HFFc6 (cell line): ENCODE measurements around the gene STAB2. TPM values are rescaled to one million over a fixed set of nuclear protein-coding genes. Genes with fewer than 3 reads are reported as not detected.
A peak's percentile ranks its signal among the peaks of the same experiment; 100 is the strongest.

Experiments
- DNase-seq: peaks from one replicate; pipeline ENCODE4 v3.0.0-alpha.2; 2018
- H3K27ac Mint-ChIP-seq: 2 replicates; pipeline ENCODE4 v1.8.0; 2020; ENCODE audit warnings: mild to moderate bottlenecking, mixed read lengths
- H3K27me3 Mint-ChIP-seq: 2 replicates; pipeline ENCODE4 v1.8.0; 2021; ENCODE audit warnings: mild to moderate bottlenecking, moderate library complexity, mixed read lengths; ENCODE audit not compliant: insufficient read depth
- H3K36me3 Mint-ChIP-seq: 2 replicates; pipeline ENCODE4 v1.8.0; 2021; ENCODE audit warnings: low read depth, mixed read lengths
- H3K4me1 Mint-ChIP-seq: 2 replicates; pipeline ENCODE4 v1.8.0; 2020; ENCODE audit warnings: low read depth, mixed read lengths
- H3K4me3 Mint-ChIP-seq: 2 replicates; pipeline ENCODE4 v1.8.0; 2020; ENCODE audit warnings: mild to moderate bottlenecking, moderate library complexity, mixed read lengths
- H3K9me3 Mint-ChIP-seq: 2 replicates; pipeline ENCODE4 v1.8.0; 2020; ENCODE audit warnings: mild to moderate bottlenecking, mixed read lengths
- total RNA-seq, 6 experiments: library from RNA; stranded (reverse); fragmentation: NEBNext Ultra II Directional; extraction: Animal tissue kit (Norgen Biotek cat#: 25700); gene quantifications; 2 replicates in 1 of 6; 3 replicates in 5 of 6; pipeline ENCODE4 v1.2.3, GENCODE V29; 2021
- TF ChIP-seq, protein P1 (sequence below): fragments of 200-600 bp; sonication (generic); IDR thresholded peaks from 2 replicates; pipeline ENCODE4 v1.5.0; 2021; ENCODE audit warnings: antibody characterized with exemption, mild to moderate bottlenecking

Gene STAB2
- total RNA-seq, 6 experiments from 2014 or later = not detected

DNA sequence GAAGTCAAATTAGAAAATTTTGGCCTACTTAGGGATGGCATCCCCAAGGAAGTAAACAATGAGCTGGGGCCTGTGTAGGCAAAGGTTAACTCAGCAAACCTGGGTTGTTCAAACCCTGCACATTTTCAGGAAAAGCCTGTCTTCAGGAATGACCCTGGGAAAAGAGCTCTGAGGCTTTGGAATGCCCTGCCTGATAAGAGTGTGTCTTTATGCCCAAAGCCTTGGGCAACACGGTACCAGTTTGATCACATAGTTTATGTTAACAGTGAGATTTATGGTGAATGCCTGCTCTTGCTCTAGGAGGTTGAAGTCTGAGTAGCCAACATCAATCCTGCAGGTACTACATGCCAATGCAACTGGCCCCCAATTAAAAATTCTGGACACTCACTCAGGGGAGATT lies 28.2 kb upstream of the STAB2 start:
- peaks cover 14% of the 10 kb centered on the region; the same call in 1 of the 2 replicates for H3K36me3 Mint-ChIP-seq
- H3K9me3 Mint-ChIP-seq = peaks cover 14% of the 10 kb centered on the region
- TF ChIP-seq, protein P1, sequence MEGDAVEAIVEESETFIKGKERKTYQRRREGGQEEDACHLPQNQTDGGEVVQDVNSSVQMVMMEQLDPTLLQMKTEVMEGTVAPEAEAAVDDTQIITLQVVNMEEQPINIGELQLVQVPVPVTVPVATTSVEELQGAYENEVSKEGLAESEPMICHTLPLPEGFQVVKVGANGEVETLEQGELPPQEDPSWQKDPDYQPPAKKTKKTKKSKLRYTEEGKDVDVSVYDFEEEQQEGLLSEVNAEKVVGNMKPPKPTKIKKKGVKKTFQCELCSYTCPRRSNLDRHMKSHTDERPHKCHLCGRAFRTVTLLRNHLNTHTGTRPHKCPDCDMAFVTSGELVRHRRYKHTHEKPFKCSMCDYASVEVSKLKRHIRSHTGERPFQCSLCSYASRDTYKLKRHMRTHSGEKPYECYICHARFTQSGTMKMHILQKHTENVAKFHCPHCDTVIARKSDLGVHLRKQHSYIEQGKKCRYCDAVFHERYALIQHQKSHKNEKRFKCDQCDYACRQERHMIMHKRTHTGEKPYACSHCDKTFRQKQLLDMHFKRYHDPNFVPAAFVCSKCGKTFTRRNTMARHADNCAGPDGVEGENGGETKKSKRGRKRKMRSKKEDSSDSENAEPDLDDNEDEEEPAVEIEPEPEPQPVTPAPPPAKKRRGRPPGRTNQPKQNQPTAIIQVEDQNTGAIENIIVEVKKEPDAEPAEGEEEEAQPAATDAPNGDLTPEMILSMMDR = no peak
- no peak for DNase-seq
- no peak overlapping the region for H3K4me3 Mint-ChIP-seq
- H3K27ac Mint-ChIP-seq = 0 out of 2 replicates have a peak overlapping the region, but pooled peaks have one; percentile 23
- peaks cover 5% of the 10 kb centered on the region; the same call in 1 of the 2 replicates for H3K27me3 Mint-ChIP-seq
- peaks cover 40% of the 10 kb centered on the region for H3K4me1 Mint-ChIP-seq

DNA sequence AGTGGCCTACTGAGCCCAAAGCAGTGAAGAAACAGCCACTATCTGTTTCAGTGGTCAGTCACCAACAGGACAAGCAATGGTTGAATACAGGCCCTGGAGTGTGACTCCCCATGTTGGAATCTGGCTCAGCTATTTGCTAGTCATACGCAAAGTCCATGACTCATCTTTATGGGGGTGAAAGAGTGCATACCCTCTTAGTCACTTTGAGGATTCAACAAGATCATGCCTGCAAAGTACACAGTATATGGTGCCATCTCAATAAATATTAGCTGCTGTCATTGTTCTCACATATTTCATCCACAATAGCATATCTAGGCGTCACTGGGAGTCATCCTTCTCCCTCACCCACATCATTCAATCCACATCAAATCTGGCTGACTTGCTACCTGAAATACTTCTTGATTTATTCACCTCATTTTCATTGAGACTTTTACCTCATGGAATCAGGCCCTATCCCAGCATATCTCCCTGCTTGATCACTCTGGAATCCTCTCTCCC lies 26.4 kb upstream of the STAB2 start:
- Mint-ChIP-seq H3K9me3 (peaks cover 28% of the 10 kb centered on the region), H3K4me1 (peaks cover 40% of the 10 kb centered on the region), H3K27ac (peak overlapping the region; percentile 90), H3K27me3 (peaks cover 7% of the 10 kb centered on the region; the same call in 1 of the 2 replicates), H3K36me3 (peaks cover 20% of the 10 kb centered on the region), H3K4me3 (peak overlapping the region; percentile 44)
- TF ChIP-seq, protein P1 = no peak
- peak; percentile 98 for DNase-seq

GRCh38 chr12:103561174-103561573 lies 25.9 kb upstream of the STAB2 start:
- H3K9me3 Mint-ChIP-seq = peaks cover 33% of the 10 kb centered on the region
- H3K36me3 Mint-ChIP-seq = peaks cover 25% of the 10 kb centered on the region
- H3K4me1 Mint-ChIP-seq = peaks cover 40% of the 10 kb centered on the region
- TF ChIP-seq, protein P1 = no peak
- peak; percentile 62 for DNase-seq
- peak overlapping the region; percentile 90 for H3K27ac Mint-ChIP-seq
- peak overlapping the region; percentile 44 for H3K4me3 Mint-ChIP-seq
- H3K27me3 Mint-ChIP-seq = peaks cover 7% of the 10 kb centered on the region; the same call in 1 of the 2 replicates

DNA sequence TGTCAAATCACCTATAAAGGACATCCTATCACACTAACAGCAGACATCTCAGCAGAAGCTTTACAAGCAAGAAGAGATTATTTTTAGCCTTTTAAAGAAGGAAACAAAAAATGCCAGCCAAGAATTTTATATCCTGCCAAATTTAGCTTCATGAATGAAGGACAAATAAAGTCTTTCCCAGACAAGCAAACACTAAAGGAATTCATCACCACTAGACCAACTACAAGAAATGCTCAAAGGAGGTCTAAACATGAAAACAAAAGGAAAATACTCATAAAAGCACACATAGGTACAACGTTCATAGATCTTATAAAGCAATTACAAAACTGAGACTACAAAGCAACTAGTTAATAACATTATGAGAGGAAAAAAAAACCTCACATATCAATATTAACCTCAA lies 20.7 kb upstream of the STAB2 start:
- TF ChIP-seq, protein P1 = no peak
- Mint-ChIP-seq H3K27ac (no peak overlapping the region), H3K4me3 (no peak overlapping the region), H3K36me3 (peaks cover 32% of the 10 kb centered on the region), H3K9me3 (peaks cover 46% of the 10 kb centered on the region), H3K4me1 (peaks cover 16% of the 10 kb centered on the region), H3K27me3 (peaks cover 25% of the 10 kb centered on the region)
- no peak for DNase-seq

GRCh38 chr12:103569278-103569677 lies 17.8 kb upstream of the STAB2 start:
- peaks cover 41% of the 10 kb centered on the region for H3K27me3 Mint-ChIP-seq
- DNase-seq = no peak
- no peak overlapping the region for H3K4me3 Mint-ChIP-seq
- TF ChIP-seq, protein P1 = no peak
- H3K9me3 Mint-ChIP-seq = peaks cover 30% of the 10 kb centered on the region
- H3K27ac Mint-ChIP-seq = no peak overlapping the region
- H3K4me1 Mint-ChIP-seq = no peaks in the 10 kb centered on the region
- H3K36me3 Mint-ChIP-seq = peaks cover 18% of the 10 kb centered on the region
